Type B pancreatic cell (in vitro differentiated cells): ENCODE measurements around the gene TARBP2. TPM values are rescaled to one million over a fixed set of nuclear protein-coding genes. Genes with fewer than 3 reads are reported as not detected.

ENCODE experiments used
- DNase-seq: peaks from one replicate; pipeline ENCODE4 v3.0.0; 2021; ENCODE audit warnings: mixed read lengths; ENCODE audit not compliant: unreplicated experiment; ENCODE audit errors: extremely low spot score
- H3K27ac Mint-ChIP-seq: 2 replicates; pipeline ENCODE4 v1.8.0; 2021; ENCODE audit warnings: mild to moderate bottlenecking, mixed read lengths
- H3K27me3 Mint-ChIP-seq: 2 replicates; pipeline ENCODE4 v1.8.0; 2021; ENCODE audit warnings: mixed read lengths
- H3K36me3 Mint-ChIP-seq: 2 replicates; pipeline ENCODE4 v1.8.0; 2021; ENCODE audit warnings: mixed read lengths
- H3K4me1 Mint-ChIP-seq: one replicate; pipeline ENCODE4 v1.8.0; 2021; ENCODE audit warnings: mixed read lengths; ENCODE audit not compliant: unreplicated experiment
- H3K4me3 Mint-ChIP-seq: 2 replicates; pipeline ENCODE4 v1.8.0; 2021; ENCODE audit warnings: mild to moderate bottlenecking, mixed read lengths
- H3K9me3 Mint-ChIP-seq: 2 replicates; pipeline ENCODE4 v1.8.0; 2021; ENCODE audit warnings: mixed read lengths
- total RNA-seq: library from RNA; stranded (reverse); gene quantifications from 2 replicates; pipeline ENCODE4 v1.2.1, GENCODE V29; 2021; ENCODE audit warnings: low replicate concordance
- TF ChIP-seq, protein P1 (sequence below): fragments of 200-600 bp; sonication (generic); conservative IDR thresholded peaks from 2 replicates; pipeline ENCODE4 v1.5.0; 2021; ENCODE audit warnings: antibody characterized with exemption, mild to moderate bottlenecking

TARBP2 gene
- total RNA-seq, 1 donor from 2014 or later = 52.3 TPM

DNA sequence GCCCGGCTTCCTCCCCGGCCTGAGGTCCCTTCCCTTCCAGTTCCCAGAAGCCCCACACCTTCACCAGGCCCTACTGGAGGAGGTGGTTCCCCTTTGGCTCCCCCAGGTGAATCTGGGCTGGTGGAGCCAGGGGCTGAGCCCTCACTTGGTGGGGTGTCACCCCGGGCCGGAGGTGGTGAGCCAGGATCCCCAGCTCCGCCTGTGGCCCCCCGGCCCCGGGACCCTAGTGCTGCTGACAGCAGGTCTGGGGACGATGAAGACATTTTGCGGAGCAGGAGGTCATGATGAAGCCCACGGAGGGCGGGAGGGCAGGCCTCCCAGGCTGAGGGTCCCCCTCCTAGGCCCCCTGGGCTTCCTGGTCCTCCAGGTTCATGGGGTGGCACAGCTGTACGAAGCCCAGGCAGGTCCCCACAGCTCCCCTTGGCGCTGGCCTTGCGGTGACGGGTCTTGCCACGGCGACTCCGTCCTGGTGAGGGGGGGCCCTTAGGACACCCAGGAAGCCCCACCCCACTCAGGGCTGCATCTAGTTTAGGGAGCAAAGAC is 18.4 kb upstream of the TARBP2 start:
- H3K4me3 Mint-ChIP-seq = no peak overlapping the region
- TF ChIP-seq, protein P1, sequence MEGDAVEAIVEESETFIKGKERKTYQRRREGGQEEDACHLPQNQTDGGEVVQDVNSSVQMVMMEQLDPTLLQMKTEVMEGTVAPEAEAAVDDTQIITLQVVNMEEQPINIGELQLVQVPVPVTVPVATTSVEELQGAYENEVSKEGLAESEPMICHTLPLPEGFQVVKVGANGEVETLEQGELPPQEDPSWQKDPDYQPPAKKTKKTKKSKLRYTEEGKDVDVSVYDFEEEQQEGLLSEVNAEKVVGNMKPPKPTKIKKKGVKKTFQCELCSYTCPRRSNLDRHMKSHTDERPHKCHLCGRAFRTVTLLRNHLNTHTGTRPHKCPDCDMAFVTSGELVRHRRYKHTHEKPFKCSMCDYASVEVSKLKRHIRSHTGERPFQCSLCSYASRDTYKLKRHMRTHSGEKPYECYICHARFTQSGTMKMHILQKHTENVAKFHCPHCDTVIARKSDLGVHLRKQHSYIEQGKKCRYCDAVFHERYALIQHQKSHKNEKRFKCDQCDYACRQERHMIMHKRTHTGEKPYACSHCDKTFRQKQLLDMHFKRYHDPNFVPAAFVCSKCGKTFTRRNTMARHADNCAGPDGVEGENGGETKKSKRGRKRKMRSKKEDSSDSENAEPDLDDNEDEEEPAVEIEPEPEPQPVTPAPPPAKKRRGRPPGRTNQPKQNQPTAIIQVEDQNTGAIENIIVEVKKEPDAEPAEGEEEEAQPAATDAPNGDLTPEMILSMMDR = no peak
- no peaks in the 10 kb centered on the region for H3K9me3 Mint-ChIP-seq
- H3K36me3 Mint-ChIP-seq = peaks cover 20% of the 10 kb centered on the region
- H3K27me3 Mint-ChIP-seq = no peaks in the 10 kb centered on the region
- no peak for DNase-seq
- peak overlapping the region; percentile 81 for H3K27ac Mint-ChIP-seq
- peaks cover 11% of the 10 kb centered on the region for H3K4me1 Mint-ChIP-seq

DNA sequence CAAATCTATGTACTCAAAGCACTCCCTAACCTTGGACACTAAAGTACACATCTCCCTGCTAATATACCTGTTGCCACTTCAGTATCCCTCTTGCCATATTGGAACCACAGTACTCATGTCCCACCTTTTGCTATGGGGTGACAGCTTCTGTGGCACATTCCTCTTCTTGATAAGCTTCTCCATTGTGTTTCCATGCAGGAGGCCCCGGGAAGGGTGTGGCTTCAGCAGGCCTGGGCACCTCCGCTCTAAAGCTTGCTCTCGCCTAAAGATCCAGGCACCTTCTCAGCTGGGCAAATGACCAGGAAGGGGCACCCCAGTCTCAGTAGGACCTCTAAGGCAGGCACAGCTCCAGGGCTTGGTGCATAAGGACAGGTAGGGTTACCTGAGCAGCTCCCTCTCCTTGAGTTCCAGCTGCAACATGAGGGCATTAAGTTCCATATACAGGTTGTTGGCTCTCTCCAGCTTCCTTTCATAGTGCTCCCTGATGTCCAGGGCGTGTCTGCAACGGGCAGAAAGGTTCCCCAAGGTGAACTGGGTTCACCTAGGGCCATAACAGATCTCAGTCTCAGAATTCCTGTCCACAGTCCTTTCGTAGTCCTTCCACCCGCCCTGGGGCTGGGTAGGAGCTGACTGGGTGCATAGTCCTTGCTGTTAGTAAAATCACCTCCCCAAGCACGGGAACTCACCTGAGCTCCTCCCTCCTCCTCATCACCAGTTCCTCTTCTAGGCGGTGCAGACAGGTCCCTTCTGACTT is 17.7 kb upstream of the TARBP2 start:
- TF ChIP-seq, protein P1 = no peak
- peak overlapping the region; percentile 15 for H3K4me3 Mint-ChIP-seq
- no peaks in the 10 kb centered on the region for H3K27me3 Mint-ChIP-seq
- DNase-seq = no peak
- H3K4me1 Mint-ChIP-seq = peaks cover 11% of the 10 kb centered on the region
- H3K9me3 Mint-ChIP-seq = no peaks in the 10 kb centered on the region
- peak overlapping the region; percentile 81 for H3K27ac Mint-ChIP-seq
- peaks cover 20% of the 10 kb centered on the region for H3K36me3 Mint-ChIP-seq

DNA sequence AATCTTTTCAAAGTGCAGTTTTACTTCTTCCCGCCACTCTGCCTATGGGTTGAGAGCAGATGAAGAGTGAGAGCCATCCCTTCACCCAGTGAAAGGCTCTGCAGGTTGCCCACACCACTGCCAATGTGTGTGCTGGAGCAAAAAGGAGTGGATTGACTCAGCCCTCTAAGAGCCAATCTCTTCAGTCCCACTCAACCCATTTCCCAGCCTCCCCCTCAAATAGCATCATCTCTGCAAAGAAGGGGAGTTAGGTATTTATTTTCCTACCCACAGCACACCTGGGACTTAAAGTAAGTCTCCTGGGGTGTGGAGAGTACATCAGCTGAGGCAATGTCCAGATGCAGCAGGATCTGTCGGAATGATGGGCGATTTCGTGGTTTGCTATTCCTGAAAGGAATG is 17.1 kb upstream of the TARBP2 start:
- Mint-ChIP-seq H3K27ac (peak overlapping the region; percentile 81), H3K27me3 (no peaks in the 10 kb centered on the region), H3K36me3 (peaks cover 20% of the 10 kb centered on the region), H3K4me3 (peak overlapping the region; percentile 15), H3K4me1 (peaks cover 11% of the 10 kb centered on the region), H3K9me3 (no peaks in the 10 kb centered on the region)
- TF ChIP-seq, protein P1 = no peak
- DNase-seq = no peak

DNA sequence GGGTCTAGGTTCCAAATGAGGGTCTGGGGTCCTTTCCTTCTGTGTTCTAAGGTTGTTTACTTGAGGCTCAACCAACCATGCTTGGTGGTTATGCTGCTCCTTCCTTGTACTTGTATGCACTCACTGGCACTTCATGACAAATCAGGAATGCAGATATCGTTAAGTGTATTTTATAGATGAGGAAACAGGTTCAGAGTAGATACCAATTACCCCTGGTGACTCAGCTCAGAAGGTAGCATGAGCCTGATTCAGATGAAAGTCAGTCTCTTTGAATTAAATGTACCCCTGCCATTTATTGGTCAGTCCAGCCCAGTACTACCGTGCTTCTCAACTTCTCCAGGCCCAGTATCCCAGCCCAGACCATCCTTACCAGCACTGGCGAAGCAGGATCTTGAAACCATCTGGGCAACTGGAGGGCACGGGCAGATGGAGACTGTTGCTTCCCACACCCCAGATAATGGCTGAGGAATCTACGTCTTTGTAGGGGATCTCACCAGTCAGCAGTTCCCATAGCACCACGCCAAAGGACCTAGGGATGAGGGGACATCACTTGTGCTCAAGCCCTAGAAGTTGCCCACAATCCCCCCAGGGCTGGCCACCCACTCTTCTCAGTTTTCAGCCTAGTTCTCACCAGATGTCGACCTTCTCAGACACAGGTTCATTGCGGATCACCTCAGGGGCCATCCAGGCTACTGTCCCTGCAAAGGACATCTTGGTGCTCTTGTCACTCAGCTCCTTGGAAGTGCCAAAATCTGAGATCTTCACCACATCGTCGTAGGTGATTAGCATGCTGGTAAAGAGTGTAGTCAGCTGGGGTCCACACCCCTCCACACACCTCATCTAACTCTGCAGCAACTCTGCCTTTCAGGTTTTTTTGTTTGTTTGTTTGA is 16.2 kb upstream of the TARBP2 start:
- Mint-ChIP-seq H3K4me3 (no peak overlapping the region), H3K9me3 (no peaks in the 10 kb centered on the region), H3K36me3 (peaks cover 25% of the 10 kb centered on the region), H3K27me3 (no peaks in the 10 kb centered on the region), H3K27ac (peak overlapping the region; percentile 81), H3K4me1 (peaks cover 17% of the 10 kb centered on the region)
- no peak for DNase-seq
- TF ChIP-seq, protein P1 = no peak

DNA sequence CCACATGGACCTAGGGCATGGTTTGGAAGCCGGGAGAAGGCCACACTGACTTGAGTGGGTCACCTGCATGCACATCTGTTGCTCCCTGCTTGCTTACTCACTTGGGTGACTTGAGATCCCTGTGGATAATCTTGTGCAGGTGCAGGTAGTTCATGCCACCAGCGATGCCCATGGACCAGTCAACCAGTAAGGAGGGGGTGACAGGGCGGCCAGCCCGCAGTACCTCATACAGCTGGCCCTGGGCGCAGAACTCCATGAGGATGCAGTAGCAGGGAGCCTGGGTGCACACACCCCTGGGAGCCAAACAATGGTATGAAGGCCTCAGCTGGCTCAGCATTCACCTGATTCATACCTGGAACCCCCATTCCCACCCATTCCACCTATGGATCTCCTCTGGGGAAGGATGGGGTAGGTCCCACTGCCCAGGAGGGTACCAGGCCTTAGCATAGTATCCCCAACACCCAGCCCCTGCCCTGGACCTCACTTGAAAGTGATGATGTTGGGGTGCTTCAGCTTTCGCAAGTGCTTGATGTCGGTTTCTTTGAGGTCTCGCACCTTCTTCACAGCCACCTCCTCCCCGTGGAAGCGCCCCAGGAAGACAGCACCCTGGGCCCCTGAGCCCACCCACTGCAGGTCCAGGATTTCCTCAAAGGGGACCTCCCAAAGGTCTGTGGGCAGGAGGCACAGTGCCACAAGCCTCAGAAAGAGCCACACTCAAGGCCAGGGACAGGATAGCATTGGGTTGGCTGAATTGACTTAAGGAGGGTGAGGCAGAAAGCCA is 14.9 kb upstream of the TARBP2 start:
- H3K4me3 Mint-ChIP-seq = no peak overlapping the region
- no peaks in the 10 kb centered on the region for H3K9me3 Mint-ChIP-seq
- H3K27ac Mint-ChIP-seq = no peak overlapping the region
- DNase-seq = no peak
- H3K27me3 Mint-ChIP-seq = no peaks in the 10 kb centered on the region
- peaks cover 25% of the 10 kb centered on the region for H3K36me3 Mint-ChIP-seq
- H3K4me1 Mint-ChIP-seq = peaks cover 17% of the 10 kb centered on the region
- TF ChIP-seq, protein P1 = no peak
